NK-92 (cell line): Measurements from ENCODE around the gene NOTUM.

Source experiments
- DNase-seq: peaks from one replicate; lab custom pipeline; 2025; ENCODE audit not compliant: unreplicated experiment; lab: John Stamatoyannopoulos, UW

Gene NOTUM

GRCh38 chr17:81940538-81941483 lies 20.2 kb downstream of the NOTUM start:
- DNase-seq = no peak

DNA sequence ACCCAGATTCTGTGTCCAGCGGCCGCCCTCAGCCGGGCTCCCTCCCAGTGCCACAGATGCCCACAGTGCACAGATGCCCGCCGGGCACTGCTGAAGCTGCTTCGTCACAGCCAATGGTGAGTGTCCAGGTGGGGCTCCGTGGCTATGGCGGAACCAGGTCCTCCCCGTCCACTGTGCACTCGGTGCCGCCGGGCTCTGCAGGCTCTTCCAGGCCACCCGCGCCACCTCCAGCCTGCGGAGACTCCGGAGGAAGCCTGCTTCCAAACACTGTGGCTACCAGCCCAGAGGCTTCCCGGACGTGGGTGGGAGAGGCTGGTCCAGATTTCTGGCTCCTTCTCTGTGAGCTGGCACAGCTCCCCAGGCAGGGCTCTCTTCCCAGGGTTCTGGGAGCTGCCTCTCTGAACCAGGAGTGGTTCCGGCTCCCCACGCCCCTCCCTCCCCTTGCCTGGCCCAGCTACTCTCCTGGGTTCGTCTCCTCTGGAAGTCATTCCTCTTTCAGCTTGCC lies 21.1 kb downstream of the NOTUM start:
- DNase-seq = no peak

- DNase-seq = no peak
Measured at GRCh38 chr17:81939218-81939617, 21.8 kb downstream of the NOTUM start.

DNA sequence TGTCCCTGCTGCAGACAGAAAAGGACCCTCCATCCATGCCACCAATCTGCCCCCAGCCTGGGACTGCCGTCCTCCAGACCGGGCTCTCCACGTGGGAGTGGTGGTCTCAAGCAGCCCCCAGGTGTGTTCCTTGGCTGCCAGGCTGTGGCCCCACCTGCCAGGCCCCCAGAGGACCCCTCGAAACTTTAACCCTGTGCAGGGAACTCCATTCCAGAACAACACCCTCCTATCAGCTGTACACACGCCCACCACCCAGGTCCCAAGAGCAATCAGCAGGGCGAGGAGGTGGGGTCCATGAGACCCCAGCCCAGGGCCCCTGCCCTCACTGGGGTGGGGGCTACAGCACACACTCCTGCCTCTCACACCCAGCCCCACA lies 25.3 kb downstream of the NOTUM start:
- no peak for DNase-seq

GRCh38 chr17:81934850-81935708 lies 25.9 kb downstream of the NOTUM start:
- no peak for DNase-seq

GRCh38 chr17:81934098-81934757 lies 26.8 kb downstream of the NOTUM start:
- no peak for DNase-seq

DNA sequence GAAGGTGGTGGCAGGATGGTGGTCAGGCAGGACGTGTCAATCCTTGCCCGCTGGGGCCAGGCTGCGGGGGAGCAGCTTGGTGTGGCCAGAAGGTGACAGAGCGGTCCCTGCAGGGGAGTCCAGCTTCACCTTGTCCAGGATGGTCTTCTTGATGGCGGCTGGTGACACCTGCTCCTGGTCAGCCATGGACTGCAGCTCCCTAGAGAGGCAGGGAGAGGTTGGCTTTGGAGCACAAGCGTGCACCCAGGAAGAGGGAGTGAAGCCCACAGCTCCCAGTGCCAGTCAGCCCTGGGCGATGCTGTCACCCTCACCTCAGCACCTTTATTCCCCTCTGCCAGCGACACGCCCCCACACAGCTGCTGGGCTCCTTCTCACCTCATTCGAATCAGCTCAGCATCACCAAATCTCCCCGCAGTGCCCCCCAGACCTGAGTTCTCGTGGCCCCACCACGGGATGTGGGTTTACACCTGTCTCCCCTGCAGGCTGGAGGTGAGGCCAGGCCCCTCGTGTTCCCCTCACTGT lies 27.7 kb downstream of the NOTUM start:
- DNase-seq = no peak

DNA sequence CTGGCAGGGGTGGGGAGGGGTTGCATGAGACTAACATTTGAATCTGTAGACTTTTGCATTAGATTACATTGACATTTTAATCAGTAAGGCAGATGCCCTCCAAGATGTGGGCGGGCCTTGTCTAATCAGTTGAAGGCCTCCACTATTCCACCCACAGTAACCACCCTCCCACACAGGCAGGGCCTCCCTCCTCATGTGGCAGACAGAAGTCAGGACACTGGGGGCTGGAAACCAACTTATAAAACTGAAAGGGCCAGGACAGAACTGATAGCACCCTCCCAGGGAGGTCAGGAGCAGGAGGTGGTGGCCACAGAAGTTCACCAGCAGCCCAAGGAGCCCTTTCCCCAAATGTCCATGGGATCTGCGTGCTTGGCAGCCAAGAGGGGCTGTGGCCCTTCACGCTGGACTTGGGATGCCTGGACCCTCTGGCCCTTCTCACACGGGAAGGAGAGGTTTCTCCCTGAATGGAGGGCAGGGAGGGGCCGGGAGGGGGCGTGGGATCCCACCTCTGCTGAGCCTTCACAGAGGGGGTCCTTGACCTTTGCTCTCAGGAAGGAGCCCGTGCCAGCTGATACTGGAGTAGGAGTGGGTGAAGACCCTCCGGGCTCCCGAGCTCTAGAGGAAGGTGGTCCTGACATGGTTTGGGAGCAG lies 28.5 kb downstream of the NOTUM start:
- no peak for DNase-seq

DNA sequence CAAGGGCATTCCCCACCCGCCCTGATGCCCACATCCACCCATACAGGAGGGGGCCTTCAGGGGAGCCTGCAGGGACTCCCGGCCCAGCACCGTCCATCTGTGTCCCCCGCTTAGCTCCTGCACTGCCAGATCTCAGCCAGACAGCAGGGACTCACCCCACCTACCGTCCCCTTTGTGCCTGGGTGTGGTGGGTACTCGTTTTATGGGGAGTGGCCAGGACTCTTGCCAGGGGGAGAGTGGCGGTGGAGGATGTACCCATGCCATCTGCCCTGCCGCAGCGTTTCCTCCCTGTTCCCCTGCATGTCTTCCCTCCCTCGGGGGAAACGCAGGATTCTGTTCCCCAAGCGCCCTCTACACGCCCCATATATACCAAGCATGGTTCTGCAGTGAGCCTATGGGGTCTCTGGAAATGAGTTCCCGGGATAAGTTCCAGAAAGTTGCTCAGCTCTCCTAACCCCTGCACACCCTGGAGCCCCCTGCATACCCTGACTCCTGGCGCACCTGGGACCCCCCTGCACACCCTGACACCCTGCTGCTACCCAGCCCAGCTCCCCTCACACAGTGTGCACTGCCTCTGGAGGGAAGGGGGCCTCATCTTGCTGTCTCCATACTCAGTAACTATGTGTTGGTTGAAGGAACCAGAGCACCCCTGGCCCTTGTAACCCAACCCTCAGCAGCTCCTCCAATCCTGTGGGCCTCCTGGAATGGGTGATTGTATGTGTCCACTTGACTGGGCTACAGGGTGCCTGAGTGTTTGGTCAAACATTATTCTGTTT lies 29.2 kb downstream of the NOTUM start:
- DNase-seq = no peak

DNA sequence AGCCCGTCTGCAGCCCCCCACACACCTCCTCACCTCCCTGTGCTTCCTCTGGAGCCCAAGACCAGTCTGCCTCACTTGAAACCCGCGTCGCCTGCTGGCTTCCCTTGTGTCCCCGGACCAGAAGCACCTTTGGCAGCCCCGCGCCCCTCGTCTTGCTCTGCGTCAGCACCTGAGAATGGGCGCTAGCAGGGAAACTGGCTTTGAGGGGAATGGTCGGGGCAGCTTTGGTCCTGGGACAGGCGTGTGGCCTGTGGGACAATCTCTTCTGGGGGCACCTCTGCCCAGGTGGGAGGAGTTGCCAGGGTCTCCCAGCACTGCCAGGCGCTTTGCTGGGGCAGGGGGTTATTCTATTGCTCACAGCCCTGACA lies 29.8 kb downstream of the NOTUM start:
- DNase-seq = no peak

DNA sequence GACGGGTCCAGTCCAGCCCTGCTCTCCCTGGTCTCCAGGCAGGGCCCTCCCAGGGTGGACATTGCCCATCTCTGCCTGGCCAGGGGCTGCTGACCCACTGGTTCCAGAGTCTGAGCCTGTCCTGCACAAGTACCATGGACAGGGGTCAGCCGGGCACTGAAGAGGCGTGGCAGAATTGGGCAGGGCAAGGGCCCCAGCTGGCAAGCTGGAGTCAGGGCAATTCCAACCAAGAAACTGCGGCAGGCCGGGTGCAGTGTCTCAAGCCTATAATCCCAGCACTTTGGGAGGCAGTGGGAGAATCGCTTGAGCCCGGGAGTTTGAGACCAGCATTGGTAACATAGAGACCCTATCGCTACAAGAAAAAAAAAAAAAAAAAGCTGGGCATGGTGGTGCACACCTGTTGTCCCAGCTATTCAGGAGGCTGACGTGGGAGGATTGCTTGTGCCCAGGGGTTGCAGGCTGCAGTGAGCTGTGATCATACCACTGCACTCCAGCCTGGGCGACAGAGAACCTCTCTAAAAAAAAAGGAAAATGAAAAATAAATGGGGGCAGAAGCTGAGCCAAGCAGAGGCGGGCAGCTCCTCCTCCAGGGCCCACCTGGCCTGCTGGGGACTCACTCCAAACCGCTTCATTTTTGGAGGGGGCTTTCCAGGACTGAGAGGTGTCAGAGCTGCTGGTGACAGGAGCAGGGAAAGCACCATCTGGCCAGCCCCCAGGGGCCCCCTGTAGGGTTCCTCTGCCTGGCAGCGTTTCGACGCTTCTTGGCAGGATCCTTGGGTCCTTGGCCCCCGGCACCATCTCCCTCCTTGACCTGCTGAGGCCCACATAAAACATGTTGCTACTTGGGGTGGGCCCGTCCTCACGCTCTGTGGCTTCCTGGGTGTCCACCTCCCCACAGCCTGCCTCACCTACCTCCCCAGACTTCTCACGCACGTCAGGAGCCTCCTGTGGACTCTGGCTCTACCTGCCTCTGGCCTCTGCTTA lies 30.6 kb downstream of the NOTUM start:
- no peak for DNase-seq

DNA sequence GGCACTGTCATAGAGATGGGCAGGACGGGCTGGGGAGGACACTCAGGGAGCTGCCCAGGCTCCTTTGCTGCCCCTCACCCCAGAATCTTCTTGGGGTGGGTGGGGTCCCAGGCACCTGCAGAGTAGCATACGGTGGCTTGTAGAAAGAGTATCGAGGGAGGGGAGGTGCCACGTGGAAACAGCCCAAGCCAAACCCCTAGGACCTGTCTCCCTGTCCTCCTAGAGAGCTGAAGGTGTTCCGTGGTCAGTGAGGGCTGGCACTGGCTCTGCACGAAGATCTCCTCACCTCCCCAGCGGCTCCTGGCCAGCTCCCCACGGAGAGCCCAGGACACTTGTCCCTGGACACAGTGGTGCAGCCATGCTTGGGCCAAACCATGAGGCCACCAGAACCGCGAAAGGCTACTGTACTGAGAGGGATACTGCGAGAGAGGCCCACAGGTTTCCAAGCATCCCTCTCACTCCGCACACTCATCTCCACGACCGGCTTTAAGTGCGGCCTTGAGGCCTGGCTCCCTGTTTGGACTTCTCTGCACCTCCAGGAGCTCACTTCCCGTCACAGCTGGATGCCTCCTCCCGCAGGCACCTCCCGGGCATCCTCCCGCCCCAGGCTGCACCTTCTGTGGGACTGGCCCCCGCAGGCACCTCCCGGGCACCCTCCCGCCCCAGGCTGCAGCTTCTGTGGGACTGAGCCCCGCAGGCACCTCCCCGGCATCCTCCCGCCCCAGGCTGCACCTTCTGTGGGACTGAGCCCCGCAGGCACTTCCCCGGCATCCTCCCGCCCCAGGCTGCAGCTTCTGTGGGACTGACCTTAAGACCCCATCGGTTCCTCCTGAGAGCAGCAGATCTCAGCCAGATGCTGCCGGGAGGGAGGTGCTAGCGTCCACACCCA lies 31.5 kb downstream of the NOTUM start:
- DNase-seq = no peak

DNA sequence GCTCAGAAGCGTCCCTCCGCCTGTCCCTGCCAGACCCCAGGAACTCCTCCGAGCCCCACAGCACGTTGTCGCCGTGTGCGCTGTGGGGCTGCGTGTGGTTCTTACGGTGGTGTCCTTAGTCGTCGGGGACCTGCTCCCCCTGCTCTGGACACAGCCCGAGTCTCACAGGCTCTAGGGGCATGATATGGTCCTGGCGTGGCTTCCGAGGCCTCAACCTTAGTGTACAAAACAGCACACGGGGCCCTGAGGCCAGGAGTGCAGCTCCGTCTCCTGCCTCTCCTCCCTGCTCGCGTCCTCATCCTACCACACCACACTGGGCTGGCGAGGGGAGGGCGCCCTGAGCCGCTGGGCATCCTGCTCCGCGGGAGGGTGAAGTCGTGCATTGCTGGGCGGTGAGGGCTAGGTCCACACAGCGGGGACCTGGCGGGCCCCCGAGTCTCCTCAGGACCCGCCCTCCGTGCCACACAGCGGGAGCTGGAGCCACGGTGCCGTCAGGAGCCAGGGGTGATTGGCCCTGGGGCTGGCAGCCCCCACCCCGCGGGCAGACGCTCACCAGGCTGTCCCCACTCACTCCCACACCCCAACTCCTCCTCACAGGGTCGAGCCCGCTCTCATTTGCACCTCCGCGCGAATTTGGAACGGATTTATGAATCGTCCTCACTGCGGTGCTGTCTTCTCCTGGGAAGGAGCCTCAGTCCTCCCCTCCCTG lies 32.3 kb downstream of the NOTUM start:
- DNase-seq = no peak

DNA sequence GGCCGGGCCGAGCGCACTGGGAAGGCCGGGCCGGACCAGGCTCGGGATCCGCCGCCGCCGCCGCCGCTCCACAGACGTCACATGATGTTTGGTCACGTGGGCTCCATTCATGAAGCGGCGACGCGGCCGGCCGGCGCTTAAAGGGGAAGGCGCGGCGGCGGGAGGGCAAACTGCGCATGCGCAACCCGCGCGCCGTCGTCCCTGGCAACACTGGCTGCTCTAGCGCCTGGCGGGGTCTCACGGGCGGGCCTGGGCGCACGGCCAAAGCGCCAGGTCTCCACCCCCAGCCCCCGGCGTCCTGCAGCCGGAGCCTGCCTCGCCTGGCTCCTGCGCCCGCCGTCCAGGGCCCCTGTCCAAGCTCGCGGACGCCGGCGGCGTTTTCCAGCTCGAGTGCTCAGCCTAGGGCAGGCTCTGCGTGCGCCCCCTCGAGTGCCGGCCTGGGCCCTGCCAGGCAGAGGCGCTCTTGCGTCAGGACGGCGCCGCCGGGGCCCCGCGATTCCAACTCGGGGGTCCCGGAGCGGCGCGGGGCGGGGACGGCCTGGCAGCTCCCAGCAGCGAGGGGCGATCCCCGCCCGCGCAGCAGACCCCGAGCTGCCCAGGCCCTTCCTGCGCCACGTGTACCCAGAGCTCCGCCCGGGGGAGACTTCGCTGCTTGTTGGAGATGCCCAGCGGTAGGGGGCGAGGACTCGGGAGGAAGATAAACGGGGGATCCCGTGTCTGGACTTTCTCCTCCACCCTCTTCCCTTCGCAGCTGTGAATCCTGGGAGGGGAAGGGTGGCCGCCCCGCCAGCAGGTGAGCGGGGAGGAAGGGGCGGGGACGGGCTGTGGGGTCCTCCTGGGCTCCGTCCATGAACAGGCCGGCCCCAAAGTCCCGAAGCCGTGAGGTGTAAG lies 33.1 kb downstream of the NOTUM start, which contains the start of gene MAFG:
MAFG (minus strand) TSS at position 83 of the 891 bp plus-strand sequence. CDS start 4,550 bp downstream, outside the sequence.
- DNase-seq = peak; percentile 26

DNA sequence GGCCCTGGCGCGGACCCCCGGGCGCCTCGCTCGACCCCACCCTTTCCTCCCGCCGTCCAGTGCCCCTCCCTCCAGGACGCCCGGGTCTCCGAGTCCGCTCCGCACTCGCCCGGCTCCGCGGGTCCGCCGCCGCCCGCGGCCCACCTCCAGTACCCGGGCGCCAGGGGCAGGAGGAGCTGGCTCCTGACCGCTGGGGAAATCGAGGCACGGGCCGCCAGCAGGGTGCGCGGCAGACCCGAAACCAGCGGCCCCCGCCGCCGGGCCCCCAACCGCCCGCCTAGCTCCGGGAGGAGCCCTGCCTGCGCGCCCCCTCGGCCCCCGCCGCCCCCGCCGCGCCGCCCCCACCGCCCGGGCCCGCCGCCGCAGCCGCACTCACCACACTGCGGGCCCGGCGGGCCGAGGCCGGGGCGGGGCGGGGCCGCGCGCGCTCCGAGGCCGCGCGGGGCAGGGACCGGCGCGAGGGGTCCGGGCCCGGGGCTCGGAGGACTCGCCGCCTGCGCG lies 33.8 kb downstream of the NOTUM start:
- DNase-seq = no peak
